GM12875 (cell line): ENCODE data around the gene FDX1.
A peak's percentile ranks its signal among the peaks of the same experiment; 100 is the strongest.
"Not testable (repeated sequence)": the region's sequence is repeated elsewhere in the genome, so short reads cannot be mapped to it uniquely, and the experiment has no call there.

Experiments used
- H3K4me3 ChIP-seq: one replicate; pipeline ENCODE4 v1.5.1; 2011; ENCODE audit warnings: low read depth, low read length, control low read depth
- TF ChIP-seq, protein P1 (sequence below): IDR thresholded peaks from 2 replicates; pipeline ENCODE4 v1.5.1; 2011; ENCODE audit warnings: low read depth, mild to moderate bottlenecking, control low read depth, inconsistent platforms, low read length, moderate library complexity, borderline replicate concordance; ENCODE audit not compliant: insufficient read depth

The FDX1 gene

DNA sequence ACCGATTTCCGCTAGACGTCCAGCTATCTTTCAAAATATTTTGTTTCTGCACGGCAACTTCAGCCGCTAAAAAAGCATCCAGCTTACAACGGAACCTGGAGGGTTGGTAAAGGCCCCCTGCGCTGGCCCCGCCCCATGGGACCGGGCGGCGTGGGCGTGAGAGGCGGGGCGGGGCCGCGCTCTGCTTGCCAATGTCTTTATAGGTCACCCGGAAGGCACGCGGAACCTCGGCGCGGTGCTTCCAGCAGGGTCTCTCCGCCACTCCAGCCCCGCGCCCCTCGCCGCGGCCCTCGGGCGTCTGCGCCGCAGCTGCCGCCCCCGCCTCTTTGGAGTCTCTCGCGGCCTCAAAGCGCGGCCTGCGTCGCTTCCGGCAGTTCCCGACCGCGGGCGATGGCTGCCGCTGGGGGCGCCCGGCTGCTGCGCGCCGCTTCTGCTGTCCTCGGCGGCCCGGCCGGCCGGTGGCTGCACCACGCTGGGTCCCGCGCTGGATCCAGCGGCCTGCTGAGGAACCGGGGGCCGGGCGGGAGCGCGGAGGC is at the start of gene FDX1:
FDX1 (plus strand) TSS at position 218 of the 536 bp plus-strand sequence; CDS start at position 391, 173 bp downstream.
- TF ChIP-seq, protein P1, sequence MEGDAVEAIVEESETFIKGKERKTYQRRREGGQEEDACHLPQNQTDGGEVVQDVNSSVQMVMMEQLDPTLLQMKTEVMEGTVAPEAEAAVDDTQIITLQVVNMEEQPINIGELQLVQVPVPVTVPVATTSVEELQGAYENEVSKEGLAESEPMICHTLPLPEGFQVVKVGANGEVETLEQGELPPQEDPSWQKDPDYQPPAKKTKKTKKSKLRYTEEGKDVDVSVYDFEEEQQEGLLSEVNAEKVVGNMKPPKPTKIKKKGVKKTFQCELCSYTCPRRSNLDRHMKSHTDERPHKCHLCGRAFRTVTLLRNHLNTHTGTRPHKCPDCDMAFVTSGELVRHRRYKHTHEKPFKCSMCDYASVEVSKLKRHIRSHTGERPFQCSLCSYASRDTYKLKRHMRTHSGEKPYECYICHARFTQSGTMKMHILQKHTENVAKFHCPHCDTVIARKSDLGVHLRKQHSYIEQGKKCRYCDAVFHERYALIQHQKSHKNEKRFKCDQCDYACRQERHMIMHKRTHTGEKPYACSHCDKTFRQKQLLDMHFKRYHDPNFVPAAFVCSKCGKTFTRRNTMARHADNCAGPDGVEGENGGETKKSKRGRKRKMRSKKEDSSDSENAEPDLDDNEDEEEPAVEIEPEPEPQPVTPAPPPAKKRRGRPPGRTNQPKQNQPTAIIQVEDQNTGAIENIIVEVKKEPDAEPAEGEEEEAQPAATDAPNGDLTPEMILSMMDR = peak; percentile 74
- H3K4me3 ChIP-seq = peak within 1 kb of the TSS; percentile 89

- TF ChIP-seq, protein P1 = no peak
- no peak overlapping the region for H3K4me3 ChIP-seq
Measured at GRCh38 chr11:110380836-110381622, 48.7 kb upstream of the FDX1 start.

- not testable (repeated sequence) for H3K4me3 ChIP-seq
Measured at GRCh38 chr11:110388231-110388630, 41.5 kb upstream of the FDX1 start.

- H3K4me3 ChIP-seq = no peak overlapping the region
Measured at GRCh38 chr11:110389965-110390364, 39.8 kb upstream of the FDX1 start.

DNA sequence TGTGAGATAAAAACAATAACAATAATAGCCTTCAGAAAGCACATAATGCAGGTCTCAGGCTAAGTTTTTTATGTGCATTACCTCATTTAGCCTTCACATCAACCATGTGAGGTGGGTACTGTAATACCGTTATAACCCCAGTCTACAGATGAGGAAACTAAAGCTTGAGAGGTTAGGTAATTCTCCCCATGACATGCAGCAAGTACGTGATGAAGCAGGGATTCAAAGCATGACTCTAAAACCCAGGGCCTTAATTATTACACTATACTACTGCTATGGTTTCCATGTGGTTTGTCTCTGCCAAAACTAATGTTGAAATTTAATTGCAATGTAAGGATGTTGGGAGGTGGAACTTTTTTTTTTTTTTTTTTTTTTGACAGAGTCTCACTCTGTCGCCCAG is 37.7 kb upstream of the FDX1 start:
- no peak overlapping the region for H3K4me3 ChIP-seq
- TF ChIP-seq, protein P1 = no peak

More at GRCh38 chr11:110389965-110390364, 39.8 kb upstream of the FDX1 start:
- TF ChIP-seq, protein P1 = no peak

DNA sequence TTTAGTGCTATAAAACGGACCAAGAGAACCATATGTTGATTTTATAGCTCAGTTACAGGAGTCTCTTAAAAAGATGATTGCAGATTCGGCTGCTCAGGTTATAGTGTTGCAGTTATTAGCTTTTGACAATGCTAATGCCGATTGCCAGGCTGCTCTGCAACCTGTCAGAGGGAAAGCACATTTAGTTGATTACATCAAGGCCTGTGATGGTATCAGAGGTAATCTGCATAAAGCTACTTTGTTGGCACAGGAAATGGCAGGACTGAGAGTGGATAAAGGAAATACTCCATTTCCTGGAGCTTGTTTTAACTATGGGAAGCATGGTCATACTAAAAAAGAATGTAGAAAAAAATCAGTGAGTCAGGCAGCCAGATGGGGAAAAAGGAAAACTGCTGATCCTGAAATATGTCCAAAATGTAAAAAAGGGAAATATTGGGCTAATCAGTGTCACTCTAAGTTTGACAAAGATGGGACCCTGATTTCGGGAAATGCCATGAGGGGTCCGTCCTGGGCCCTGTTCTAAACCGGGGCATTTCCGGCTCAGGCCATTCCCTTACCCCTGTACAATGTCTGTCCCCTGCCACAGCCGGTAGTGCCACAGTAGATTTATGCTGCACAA is 32.0 kb upstream of the FDX1 start:
- H3K4me3 ChIP-seq = not testable (repeated sequence)

GRCh38 chr11:110403585-110403984 is 26.2 kb upstream of the FDX1 start:
- H3K4me3 ChIP-seq = not testable (repeated sequence)

GRCh38 chr11:110405636-110406035 is 24.1 kb upstream of the FDX1 start:
- not testable (repeated sequence) for H3K4me3 ChIP-seq

DNA sequence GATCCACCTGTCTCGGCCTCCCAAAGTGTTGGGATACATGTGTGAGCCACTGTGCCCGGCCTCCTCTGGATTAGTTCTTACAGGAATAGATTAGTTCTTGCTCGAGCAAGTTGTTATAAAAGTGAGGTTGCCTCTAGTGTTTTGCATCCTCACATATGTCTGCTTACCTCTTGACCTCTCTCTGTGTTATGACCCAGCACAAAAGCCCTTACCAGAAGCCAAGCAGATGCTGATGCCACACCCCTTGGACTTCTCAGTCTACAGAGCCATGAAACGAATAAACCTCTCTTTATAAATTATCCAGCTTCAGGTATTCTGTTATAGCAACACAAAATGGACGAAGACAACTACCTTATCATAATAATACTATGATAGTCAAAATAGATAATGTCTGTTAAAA is 22.4 kb upstream of the FDX1 start:
- no peak overlapping the region for H3K4me3 ChIP-seq
- TF ChIP-seq, protein P1 = no peak
